SK-N-SH treated with all-trans-retinoic acid at 6 μM for 48 hours (cell line): Measurements from ENCODE around the gene GAS5.

Experiments
- ATAC-seq: fragments of 200-7000 bp; cut with Tn5 transposase; 3 replicates; pipeline ENCODE4 v1.9.1; 2020; ENCODE audit warnings: mild to moderate bottlenecking, moderate library complexity
- ARNTL ChIP-seq: fragments of 450-650 bp; formaldehyde crosslinking; IDR thresholded peaks from 2 replicates; pipeline ENCODE4 v1.5.0; 2020; ENCODE audit warnings: low read depth, mild to moderate bottlenecking, moderate library complexity, borderline replicate concordance
- BACH2 ChIP-seq: fragments of 250-450 bp; sonication (Bioruptor Pico); IDR thresholded peaks from 2 replicates; pipeline ENCODE4 v1.9.0; 2021; ENCODE audit warnings: mild to moderate bottlenecking, borderline replicate concordance
- CSDC2 ChIP-seq: fragments of 250-450 bp; sonication (Bioruptor Pico); IDR thresholded peaks from 2 replicates; pipeline ENCODE4 v1.5.0; 2020; ENCODE audit warnings: mild to moderate bottlenecking, moderate library complexity
- CSRNP3 ChIP-seq: fragments of 250-450 bp; sonication (Bioruptor Pico); IDR thresholded peaks from 2 replicates; pipeline ENCODE4 v1.5.1; 2021; ENCODE audit warnings: mild to moderate bottlenecking, moderate library complexity
- ESRRG ChIP-seq: fragments of 250-450 bp; sonication (Bioruptor Pico); IDR thresholded peaks from 2 replicates; pipeline ENCODE4 v1.6.1; 2021; ENCODE audit warnings: mild to moderate bottlenecking
- GLIS3 ChIP-seq: fragments of 250-450 bp; sonication (Bioruptor Pico); IDR thresholded peaks from 2 replicates; pipeline ENCODE4 v1.5.0; 2020; ENCODE audit warnings: mild to moderate bottlenecking, moderate library complexity
- OSR1 ChIP-seq: fragments of 250-450 bp; sonication (Bioruptor Pico); IDR thresholded peaks from 2 replicates; pipeline ENCODE4 v1.8.0; 2022; ENCODE audit warnings: moderate library complexity, mild to moderate bottlenecking, inconsistent platforms
- PATZ1 ChIP-seq: fragments of 250-450 bp; sonication (Bioruptor Pico); IDR thresholded peaks from 2 replicates; pipeline ENCODE4 v1.8.0; 2020; ENCODE audit warnings: mild to moderate bottlenecking, moderate library complexity, borderline replicate concordance
- POU6F1 ChIP-seq: fragments of 250-450 bp; sonication (Bioruptor Pico); IDR thresholded peaks from 2 replicates; pipeline ENCODE4 v1.8.0; 2021; ENCODE audit warnings: low read depth, mild to moderate bottlenecking, moderate library complexity, borderline replicate concordance
- PPARA ChIP-seq: fragments of 250-450 bp; sonication (Bioruptor Pico); IDR thresholded peaks from 2 replicates; pipeline ENCODE4 v1.5.0; 2020; ENCODE audit warnings: mild to moderate bottlenecking, borderline replicate concordance
- RARB ChIP-seq: fragments of 250-450 bp; sonication (Bioruptor Pico); IDR thresholded peaks from 2 replicates; pipeline ENCODE4 v1.8.0; 2021; ENCODE audit warnings: mild to moderate bottlenecking, moderate library complexity
- TCF4 ChIP-seq: fragments of 250-450 bp; sonication (Bioruptor Pico); IDR thresholded peaks from 2 replicates; pipeline ENCODE4 v1.8.0; 2021; ENCODE audit warnings: mild to moderate bottlenecking, moderate library complexity, borderline replicate concordance
- TOX ChIP-seq: fragments of 250-450 bp; sonication (Bioruptor Pico); IDR thresholded peaks from 2 replicates; pipeline ENCODE4 v1.8.0; 2021; ENCODE audit warnings: mild to moderate bottlenecking, moderate library complexity, borderline replicate concordance
- TSHZ2 ChIP-seq: fragments of 250-450 bp; sonication (Bioruptor Pico); IDR thresholded peaks from 2 replicates; pipeline ENCODE4 v1.5.0; 2020; ENCODE audit warnings: mild to moderate bottlenecking, moderate library complexity
- ZC3H10 ChIP-seq: fragments of 250-450 bp; sonication (Bioruptor Pico); IDR thresholded peaks from 2 replicates; pipeline ENCODE4 v1.5.1; 2021; ENCODE audit warnings: mild to moderate bottlenecking, moderate library complexity
- ZFP30 ChIP-seq: fragments of 450-650 bp; formaldehyde crosslinking; IDR thresholded peaks from 2 replicates; pipeline ENCODE4 v1.5.0; 2022; ENCODE audit warnings: mild to moderate bottlenecking, moderate library complexity
- ZNF565 ChIP-seq: fragments of 450-650 bp; formaldehyde crosslinking; conservative IDR thresholded peaks from 2 replicates; pipeline ENCODE4 v1.5.0; 2020; ENCODE audit warnings: low read depth, mild to moderate bottlenecking, moderate library complexity
- ZNF70 ChIP-seq: fragments of 450-650 bp; formaldehyde crosslinking; IDR thresholded peaks from 2 replicates; pipeline ENCODE4 v1.5.0; 2020; ENCODE audit warnings: mild to moderate bottlenecking, moderate library complexity

The GAS5 gene

GRCh38 chr1:173867753-173868265 lies at the start of gene GAS5:
GAS5 (minus strand) TSS chr1:173867989.
- TF ChIP-seq TSHZ2 (no peak), ZNF70 (CRISPR knock-in tag) (peak; percentile 79; the same call in 1 of the 2 replicates), PATZ1 (no peak; the same call in 1 of the 2 replicates), OSR1 (0 out of 2 replicates have a peak, but pooled peaks have one; percentile 22), ZC3H10 (peak; percentile 87), CSRNP3 (CRISPR knock-in tag) (no peak), POU6F1 (0 out of 2 replicates have a peak, but pooled peaks have one; percentile 31), TCF4 (CRISPR knock-in tag) (no peak), RARB (peak; percentile 95), ZNF565 (no peak), TOX (CRISPR knock-in tag) (peak; percentile 92; the same call in 1 of the 2 replicates)
- ATAC-seq, result peak; percentile 91

- TF ChIP-seq CSDC2 (CRISPR knock-in tag), result no peak
- TF ChIP-seq TSHZ2, result no peak
- TF ChIP-seq TCF4 (CRISPR knock-in tag), result no peak
- no peak for TF ChIP-seq GLIS3 (CRISPR knock-in tag)
- no peak for TF ChIP-seq BACH2 (CRISPR knock-in tag)
- no peak for TF ChIP-seq ZC3H10
- TF ChIP-seq ARNTL (CRISPR knock-in tag), result no peak
- no peak for TF ChIP-seq ZNF565
- TF ChIP-seq TOX (CRISPR knock-in tag), result no peak
- TF ChIP-seq ESRRG (CRISPR knock-in tag), result no peak
- TF ChIP-seq PPARA, result no peak
- no peak for TF ChIP-seq RARB
- TF ChIP-seq ZFP30 (CRISPR knock-in tag), result no peak
- TF ChIP-seq CSRNP3 (CRISPR knock-in tag), result no peak
- no peak for TF ChIP-seq ZNF70 (CRISPR knock-in tag)
- ATAC-seq, result no peak
Measured at GRCh38 chr1:173917149-173917548, 49.4 kb upstream of the GAS5 start, which contains the start of gene SERPINC1. SERPINC1 (minus strand) TSS chr1:173917327; CDS start chr1:173917259, 68 bp downstream.
